ENCODE data around the gene HSD17B1.
A peak's percentile ranks its signal among the peaks of the same experiment; 100 is the strongest.

HSD17B1 gene

DNA sequence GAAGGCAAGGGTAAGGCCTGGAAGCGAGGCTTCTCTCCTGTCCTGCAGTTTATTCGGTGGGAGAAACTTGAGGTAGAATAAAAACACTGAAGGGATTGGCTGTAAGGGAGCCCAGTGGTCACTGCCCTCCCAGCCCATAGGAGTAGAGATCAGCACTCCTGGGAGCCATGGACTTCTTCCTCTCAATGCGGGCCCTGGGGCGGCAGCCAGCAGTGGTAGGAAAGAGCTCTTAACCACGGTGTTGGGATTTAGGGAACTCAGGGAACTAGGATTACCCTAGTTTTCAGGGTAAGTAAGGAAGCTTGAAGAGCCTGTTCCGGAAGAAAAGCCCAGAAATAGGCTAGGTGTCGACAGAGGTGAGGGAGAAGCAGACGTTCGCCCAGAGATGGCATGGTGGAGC is 40.5 kb upstream of the HSD17B1 start:
- DNase-seq (ENCODE audit: extremely low spot score), result no peak
- POLR2A ChIA-PET, result interaction anchor here (0.6 kb wide), 1 partner anchor 50 kb away, joined by 3 read pairs; no protein-coding TSS in a partner anchor
- TF ChIP-seq, protein P1, sequence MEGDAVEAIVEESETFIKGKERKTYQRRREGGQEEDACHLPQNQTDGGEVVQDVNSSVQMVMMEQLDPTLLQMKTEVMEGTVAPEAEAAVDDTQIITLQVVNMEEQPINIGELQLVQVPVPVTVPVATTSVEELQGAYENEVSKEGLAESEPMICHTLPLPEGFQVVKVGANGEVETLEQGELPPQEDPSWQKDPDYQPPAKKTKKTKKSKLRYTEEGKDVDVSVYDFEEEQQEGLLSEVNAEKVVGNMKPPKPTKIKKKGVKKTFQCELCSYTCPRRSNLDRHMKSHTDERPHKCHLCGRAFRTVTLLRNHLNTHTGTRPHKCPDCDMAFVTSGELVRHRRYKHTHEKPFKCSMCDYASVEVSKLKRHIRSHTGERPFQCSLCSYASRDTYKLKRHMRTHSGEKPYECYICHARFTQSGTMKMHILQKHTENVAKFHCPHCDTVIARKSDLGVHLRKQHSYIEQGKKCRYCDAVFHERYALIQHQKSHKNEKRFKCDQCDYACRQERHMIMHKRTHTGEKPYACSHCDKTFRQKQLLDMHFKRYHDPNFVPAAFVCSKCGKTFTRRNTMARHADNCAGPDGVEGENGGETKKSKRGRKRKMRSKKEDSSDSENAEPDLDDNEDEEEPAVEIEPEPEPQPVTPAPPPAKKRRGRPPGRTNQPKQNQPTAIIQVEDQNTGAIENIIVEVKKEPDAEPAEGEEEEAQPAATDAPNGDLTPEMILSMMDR (IDR thresholded peaks at IDR 0.05; ENCODE audit: control extremely low read depth, extremely low read depth, low read depth, missing control alignments), result no peak
- CTCF ChIA-PET, result interaction anchor here (1.1 to 1.9 kb wide), 7 partner anchors 10 to 378 kb away, joined by 3 to 8 read pairs (median 6); no protein-coding TSS in a partner anchor

DNA sequence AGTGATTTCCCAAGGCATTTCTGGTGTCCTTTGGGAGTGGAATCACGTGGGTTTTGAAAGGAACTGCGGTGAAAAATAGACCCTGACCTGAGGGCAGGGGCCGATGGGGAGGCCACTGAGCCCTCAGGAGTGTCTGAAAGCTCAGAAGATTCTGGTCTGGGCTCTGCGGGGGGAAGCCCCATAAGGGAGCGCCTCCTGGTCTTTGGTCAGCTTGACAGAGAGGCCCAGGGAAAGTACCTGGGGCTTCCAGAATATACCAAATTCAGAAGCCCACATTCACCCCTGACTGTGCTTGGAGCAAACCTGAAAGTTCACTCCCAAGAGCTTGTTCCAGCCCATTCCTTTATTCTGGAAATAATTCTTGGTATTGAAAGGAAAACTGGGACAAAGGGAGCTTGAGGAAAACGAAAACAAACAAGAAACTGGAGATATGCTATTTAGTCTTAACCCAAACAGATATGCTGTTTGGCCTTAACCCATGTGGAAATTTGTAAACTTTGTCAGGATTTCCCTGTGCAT is 39.9 kb upstream of the HSD17B1 start:
- POLR2A ChIA-PET, result interaction anchor here (0.6 kb wide), 1 partner anchor 51 kb away, joined by 3 read pairs; no protein-coding TSS in a partner anchor
- TF ChIP-seq, protein P1 (IDR thresholded peaks at IDR 0.05; ENCODE audit: control extremely low read depth, extremely low read depth, low read depth, missing control alignments), result no peak
- DNase-seq (ENCODE audit: extremely low spot score), result peak; percentile 82
- CTCF ChIA-PET, result interaction anchor here (0.9 to 1.9 kb wide), 7 partner anchors 10 to 379 kb away, joined by 3 to 8 read pairs (median 3); no protein-coding TSS in a partner anchor

DNA sequence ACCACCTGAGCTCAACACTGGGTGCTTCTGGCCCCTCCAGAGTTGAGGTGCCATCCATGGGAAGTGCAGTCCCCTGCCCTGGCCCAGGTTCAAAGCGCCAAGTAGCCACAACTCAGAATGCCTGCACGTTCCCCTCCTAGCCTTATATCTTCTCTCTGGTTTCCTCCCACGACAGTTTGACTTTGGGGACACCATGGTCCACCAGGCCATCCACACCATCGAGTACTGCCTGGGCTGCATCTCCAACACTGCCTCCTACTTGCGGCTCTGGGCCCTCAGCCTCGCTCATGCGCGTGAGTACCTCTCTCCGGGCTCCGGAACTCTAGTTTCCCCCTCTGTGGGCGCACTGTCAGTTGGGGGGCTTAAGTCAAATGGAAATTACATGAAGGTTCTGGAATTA is 39.0 kb upstream of the HSD17B1 start:
- TF ChIP-seq, protein P1 (IDR thresholded peaks at IDR 0.05; ENCODE audit: control extremely low read depth, extremely low read depth, low read depth, missing control alignments), result no peak
- ChIA-PET POLR2A (interaction anchor here (0.6 kb wide), 1 partner anchor 40 kb away, joined by 6 read pairs; no protein-coding TSS in a partner anchor), CTCF (interaction anchor here (0.9 to 1.8 kb wide), 8 partner anchors 9 to 201 kb away, joined by 3 to 7 read pairs (median 4); no protein-coding TSS in a partner anchor)

DNA sequence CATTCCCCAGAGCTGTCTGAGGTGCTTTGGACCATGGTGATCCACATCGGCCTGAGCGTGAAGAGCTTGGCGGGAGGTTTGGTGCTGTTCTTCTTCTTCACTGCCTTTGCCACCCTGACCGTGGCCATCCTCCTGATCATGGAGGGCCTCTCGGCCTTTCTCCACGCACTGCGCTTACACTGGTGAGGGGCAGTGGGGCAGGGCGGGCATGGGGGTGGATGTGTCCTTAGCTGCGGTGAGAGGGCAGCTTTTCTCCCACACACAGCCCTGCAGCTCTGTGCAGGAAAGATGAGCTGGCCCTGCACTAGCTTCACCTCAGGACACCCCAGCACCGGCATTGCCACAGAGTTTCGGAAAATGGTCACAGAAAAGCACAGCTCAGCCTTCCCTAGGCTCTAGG is 38.4 kb upstream of the HSD17B1 start:
- TF ChIP-seq, protein P1 (IDR thresholded peaks at IDR 0.05; ENCODE audit: control extremely low read depth, extremely low read depth, low read depth, missing control alignments), result no peak
- DNase-seq (ENCODE audit: extremely low spot score), result no peak
- ChIA-PET POLR2A (interaction anchor here (0.5 kb wide), 1 partner anchor 343 kb away, joined by 5 read pairs; no protein-coding TSS in a partner anchor), CTCF (interaction anchor here (0.7 to 1.7 kb wide), 10 partner anchors 8 to 156 kb away, joined by 3 to 7 read pairs (median 4); no protein-coding TSS in a partner anchor)

More for the DNA sequence above, 39.0 kb upstream of the HSD17B1 start:
- no peak for DNase-seq (ENCODE audit: extremely low spot score)

DNA sequence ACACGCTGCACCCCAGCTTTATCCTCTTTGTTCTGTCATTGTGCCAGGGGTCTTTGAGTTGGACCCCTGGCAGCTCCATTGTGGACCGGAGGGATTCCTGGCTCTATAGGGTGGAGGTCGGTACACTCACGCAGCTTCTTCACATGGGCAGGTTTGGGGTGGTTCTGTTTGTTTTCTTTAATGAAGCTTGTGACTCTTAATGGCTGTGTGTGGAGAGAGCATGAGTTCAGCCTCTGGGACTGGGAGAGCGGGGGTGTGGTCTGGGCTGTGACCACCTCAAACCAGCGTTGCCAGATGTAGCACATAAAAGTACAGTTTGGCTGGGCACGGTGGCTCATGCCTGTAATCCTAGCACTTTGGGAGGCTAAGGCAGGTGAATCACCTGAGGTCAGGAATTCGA is 37.9 kb upstream of the HSD17B1 start:
- DNase-seq (ENCODE audit: extremely low spot score), result no peak
- TF ChIP-seq, protein P1 (IDR thresholded peaks at IDR 0.05; ENCODE audit: control extremely low read depth, extremely low read depth, low read depth, missing control alignments), result no peak
- CTCF ChIA-PET, result interaction anchor here (0.7 to 1.7 kb wide), 9 partner anchors 9 to 156 kb away, joined by 3 to 7 read pairs (median 3); no protein-coding TSS in a partner anchor
- POLR2A ChIA-PET, result interaction anchor here (0.5 to 0.6 kb wide), 2 partner anchors 73 to 343 kb away, joined by 5 read pairs; no protein-coding TSS in a partner anchor

DNA sequence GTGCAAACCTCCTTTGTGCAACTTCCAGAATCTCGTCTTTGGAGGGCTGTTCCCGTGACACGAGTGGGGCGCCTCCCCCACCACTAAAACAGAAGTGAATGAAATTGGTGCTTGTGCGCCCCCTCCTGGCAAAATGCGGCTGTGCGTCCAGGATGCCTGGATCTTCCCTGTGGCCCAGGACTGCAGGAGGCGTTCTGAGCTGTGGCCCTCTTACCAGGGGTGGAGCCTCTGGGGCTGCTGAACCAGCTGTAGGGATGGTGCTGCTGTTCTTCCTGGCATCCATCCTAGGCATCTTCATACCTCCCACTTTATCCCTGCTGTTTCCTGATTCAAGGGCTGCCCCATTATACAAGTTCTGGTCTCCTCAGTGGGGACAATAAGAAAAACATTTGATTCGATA is 35.2 kb upstream of the HSD17B1 start:
- POLR2A ChIA-PET, result interaction anchor here (0.9 kb wide), 1 partner anchor 19 kb away, joined by 3 read pairs; the partner anchor contains the start of gene NAGLU
- peak; percentile 84 for DNase-seq (ENCODE audit: extremely low spot score)
- TF ChIP-seq, protein P1 (IDR thresholded peaks at IDR 0.05; ENCODE audit: control extremely low read depth, extremely low read depth, low read depth, missing control alignments), result peak; percentile 95
- CTCF ChIA-PET, result interaction anchor here (0.5 to 4.6 kb wide), 23 partner anchors 8 to 492 kb away, joined by 3 to 29 read pairs (median 3); no protein-coding TSS in a partner anchor

All from GM10248 (cell line).